Neural cell (in vitro differentiated cells): ENCODE measurements around the gene TCF12. TPM values are rescaled to one million over a fixed set of nuclear protein-coding genes. Genes with fewer than 3 reads are reported as not detected.

Experiments used
- H2AFZ ChIP-seq: fragments of 200-600, 300-800 bp; sonication (generic), shearing (Covaris generic); 2 replicates; pipeline ENCODE4 v1.6.0; 2014; ENCODE audit warnings: low read depth, mild to moderate bottlenecking, antibody characterized with exemption, low read length, moderate library complexity
- H3F3A ChIP-seq: fragments of 200-600 bp; shearing (Covaris generic); 2 replicates; pipeline ENCODE4 v1.6.1; 2016; ENCODE audit warnings: mild to moderate bottlenecking, moderate library complexity, mixed read lengths, antibody characterized with exemption, low read length; ENCODE audit not compliant: insufficient read depth, poor library complexity, severe bottlenecking
- H3K27ac ChIP-seq: fragments of 200-600, 300-800 bp; sonication (generic), shearing (Covaris generic); 2 replicates; pipeline ENCODE4 v1.5.1; 2014; ENCODE audit warnings: mild to moderate bottlenecking, low read length, moderate library complexity
- H3K27me3 ChIP-seq: fragments of 300-800, 200-600 bp; sonication (generic), shearing (Covaris generic); 2 replicates; pipeline ENCODE4 v1.6.0; 2014; ENCODE audit warnings: mild to moderate bottlenecking, low read depth, low read length, moderate library complexity; ENCODE audit not compliant: insufficient read depth
- H3K36me3 ChIP-seq: fragments of 300-800, 200-600 bp; sonication (generic), shearing (Covaris generic); 2 replicates; pipeline ENCODE4 v1.5.1; 2014; ENCODE audit warnings: mild to moderate bottlenecking, antibody characterized with exemption, low read length, moderate library complexity; ENCODE audit not compliant: insufficient read depth
- H3K4me2 ChIP-seq: fragments of 300-800, 200-600 bp; sonication (generic), shearing (Covaris generic); 2 replicates; pipeline ENCODE4 v1.6.0; 2014; ENCODE audit warnings: mild to moderate bottlenecking, low read length
- H3K4me3 ChIP-seq: fragments of 300-800, 200-600 bp; sonication (generic), shearing (Covaris generic); 2 replicates; pipeline ENCODE4 v1.5.1; 2014; ENCODE audit warnings: mild to moderate bottlenecking, low read length, moderate library complexity
- H3K79me2 ChIP-seq: fragments of 200-600 bp; shearing (Covaris generic); replicated peaks from 2 replicates; pipeline ENCODE4 v1.6.0; 2014; ENCODE audit warnings: mild to moderate bottlenecking, low read length, moderate library complexity; ENCODE audit not compliant: insufficient read depth
- H3K9ac ChIP-seq: fragments of 300-800, 200-600 bp; sonication (generic), shearing (Covaris generic); 2 replicates; pipeline ENCODE4 v1.6.1; 2016; ENCODE audit warnings: mild to moderate bottlenecking, low read length, mixed read lengths
- H3K9me2 ChIP-seq: fragments of 200-600 bp; shearing (Covaris generic); 2 replicates; pipeline ENCODE4 v1.6.1; 2016; ENCODE audit warnings: mild to moderate bottlenecking, low read length, mixed read lengths; ENCODE audit not compliant: insufficient read depth
- H3K9me3 ChIP-seq: fragments of 200-600, 300-800 bp; sonication (generic), shearing (Covaris generic); 2 replicates; pipeline ENCODE4 v1.6.1; 2016; ENCODE audit warnings: mild to moderate bottlenecking, mixed run types, low read length, moderate library complexity, mixed read lengths
- H4K20me1 ChIP-seq: fragments of 200-600 bp; shearing (Covaris generic); 2 replicates; pipeline ENCODE4 v1.6.1; 2016; ENCODE audit warnings: mild to moderate bottlenecking, mixed run types; ENCODE audit not compliant: insufficient read depth
- EP300 ChIP-seq: fragments of 450-650 bp; conservative IDR thresholded peaks from 2 replicates; pipeline ENCODE4 v1.6.1; 2014; ENCODE audit warnings: antibody characterized with exemption, mild to moderate bottlenecking, moderate library complexity; ENCODE audit not compliant: poor library complexity, severe bottlenecking
- EZH2 ChIP-seq: fragments of 200-600, 300-800 bp; shearing (Covaris generic), sonication (generic); IDR thresholded peaks from 2 replicates; pipeline ENCODE4 v1.6.1; 2014; ENCODE audit warnings: antibody characterized with exemption, low read length, borderline replicate concordance, mild to moderate bottlenecking; ENCODE audit not compliant: insufficient read depth, poor library complexity, severe bottlenecking
- MXI1 ChIP-seq: fragments of 450-650 bp; conservative IDR thresholded peaks from 2 replicates; pipeline ENCODE4 v1.6.1; 2014; ENCODE audit warnings: antibody characterized with exemption, mild to moderate bottlenecking; ENCODE audit not compliant: poor library complexity, severe bottlenecking
- POLR2AphosphoS5 ChIP-seq: IDR thresholded peaks from 2 replicates; pipeline ENCODE4 v1.6.1; 2012
- RAD21 ChIP-seq: fragments of 450-650 bp; conservative IDR thresholded peaks from 2 replicates; pipeline ENCODE4 v1.6.1; 2014; ENCODE audit warnings: antibody characterized with exemption, mild to moderate bottlenecking, moderate library complexity
- REST ChIP-seq: IDR thresholded peaks from 2 replicates; pipeline ENCODE4 v1.6.1; 2012; ENCODE audit warnings: borderline replicate concordance
- SMC3 ChIP-seq: fragments of 450-650 bp; conservative IDR thresholded peaks from 2 replicates; pipeline ENCODE4 v1.6.1; 2014; ENCODE audit warnings: antibody characterized with exemption, mild to moderate bottlenecking, moderate library complexity; ENCODE audit not compliant: poor library complexity
- TAF1 ChIP-seq: IDR thresholded peaks from 2 replicates; pipeline ENCODE4 v1.6.1; 2012; ENCODE audit warnings: low read depth
- polyA plus RNA-seq: library from polyadenylated mRNA; depleted of rRNA; stranded (reverse); fragments of >200 nt; gene quantifications from 2 replicates; pipeline ENCODE4 v1.2.3, GENCODE V29; 2014
- TF ChIP-seq, protein P1 (sequence below): fragments of 450-650 bp; IDR thresholded peaks from 2 replicates; pipeline ENCODE4 v1.5.1; 2014; ENCODE audit warnings: antibody characterized with exemption, mild to moderate bottlenecking, moderate library complexity; ENCODE audit not compliant: poor library complexity, severe bottlenecking

TCF12 gene
- polyA plus RNA-seq, 1 donor from 2014 or later = 52.7 TPM

GRCh38 chr15:57015897-57016296 lies 97.5 kb downstream of the TCF12 start:
- Histone ChIP-seq H3K9me3 (no peaks in the 10 kb centered on the region), H3K27ac (no peak overlapping the region), H3K9ac (no peak overlapping the region), H3K36me3 (no peaks in the 10 kb centered on the region), H3K4me2 (no peak overlapping the region), H3K79me2 (peaks cover 36% of the 10 kb centered on the region), H4K20me1 (no peaks in the 10 kb centered on the region), H3K27me3 (no peaks in the 10 kb centered on the region), H3F3A (no peaks in the 10 kb centered on the region), H2AFZ (no peak overlapping the region), H3K4me3 (no peak overlapping the region), H3K9me2 (no peaks in the 10 kb centered on the region)
- TF ChIP-seq EZH2 = no peak
- TF ChIP-seq, protein P1, sequence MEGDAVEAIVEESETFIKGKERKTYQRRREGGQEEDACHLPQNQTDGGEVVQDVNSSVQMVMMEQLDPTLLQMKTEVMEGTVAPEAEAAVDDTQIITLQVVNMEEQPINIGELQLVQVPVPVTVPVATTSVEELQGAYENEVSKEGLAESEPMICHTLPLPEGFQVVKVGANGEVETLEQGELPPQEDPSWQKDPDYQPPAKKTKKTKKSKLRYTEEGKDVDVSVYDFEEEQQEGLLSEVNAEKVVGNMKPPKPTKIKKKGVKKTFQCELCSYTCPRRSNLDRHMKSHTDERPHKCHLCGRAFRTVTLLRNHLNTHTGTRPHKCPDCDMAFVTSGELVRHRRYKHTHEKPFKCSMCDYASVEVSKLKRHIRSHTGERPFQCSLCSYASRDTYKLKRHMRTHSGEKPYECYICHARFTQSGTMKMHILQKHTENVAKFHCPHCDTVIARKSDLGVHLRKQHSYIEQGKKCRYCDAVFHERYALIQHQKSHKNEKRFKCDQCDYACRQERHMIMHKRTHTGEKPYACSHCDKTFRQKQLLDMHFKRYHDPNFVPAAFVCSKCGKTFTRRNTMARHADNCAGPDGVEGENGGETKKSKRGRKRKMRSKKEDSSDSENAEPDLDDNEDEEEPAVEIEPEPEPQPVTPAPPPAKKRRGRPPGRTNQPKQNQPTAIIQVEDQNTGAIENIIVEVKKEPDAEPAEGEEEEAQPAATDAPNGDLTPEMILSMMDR = no peak
- no peak for TF ChIP-seq REST
- TF ChIP-seq POLR2AphosphoS5 = no peak
- no peak for TF ChIP-seq SMC3
- TF ChIP-seq TAF1 = no peak
- TF ChIP-seq MXI1 = no peak
- TF ChIP-seq RAD21 = no peak
- TF ChIP-seq EP300 = no peak

DNA sequence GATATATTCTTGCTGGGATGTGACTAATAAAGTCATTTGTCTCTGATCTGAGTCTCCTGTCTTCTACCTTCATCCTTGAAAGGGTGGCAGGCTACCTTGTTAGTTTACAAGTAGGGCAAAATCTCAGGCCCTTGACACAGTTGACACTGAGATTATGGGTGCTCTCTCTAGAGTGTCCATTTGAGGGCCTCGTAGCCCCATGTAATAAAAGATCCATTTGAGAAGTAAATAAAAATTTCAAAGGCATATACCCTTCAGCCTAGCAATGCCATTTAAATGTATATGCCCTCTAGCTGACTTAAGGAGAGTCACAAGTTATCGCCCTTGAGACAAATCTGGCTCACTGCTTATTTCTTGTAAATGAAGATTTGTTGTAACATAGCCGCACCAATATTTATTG lies 98.6 kb downstream of the TCF12 start:
- Histone ChIP-seq H3K9ac (no peak overlapping the region), H3F3A (no peaks in the 10 kb centered on the region), H3K4me3 (no peak overlapping the region), H3K27me3 (no peaks in the 10 kb centered on the region), H3K9me3 (no peaks in the 10 kb centered on the region), H3K27ac (no peak overlapping the region), H2AFZ (no peak overlapping the region), H3K79me2 (peaks cover 37% of the 10 kb centered on the region), H3K9me2 (no peaks in the 10 kb centered on the region), H3K4me2 (no peak overlapping the region), H4K20me1 (no peaks in the 10 kb centered on the region), H3K36me3 (no peaks in the 10 kb centered on the region)
- TF ChIP-seq SMC3 (no peak), POLR2AphosphoS5 (no peak), TAF1 (no peak), EZH2 (no peak), REST (no peak), MXI1 (no peak), RAD21 (no peak), EP300 (no peak)
- TF ChIP-seq, protein P1 = no peak
